ENCODE results near the gene PGM1. TPM values are rescaled to one million over a fixed set of nuclear protein-coding genes. Genes with fewer than 3 reads are reported as not detected.
A peak's percentile ranks its signal among the peaks of the same experiment; 100 is the strongest.

Gene PGM1
- total and polyA plus RNA-seq, 2 of the 13 experiments (the other 11 are each of a cell fraction or from before 2014, with no cell fraction given): 51.6 to 105 TPM

DNA sequence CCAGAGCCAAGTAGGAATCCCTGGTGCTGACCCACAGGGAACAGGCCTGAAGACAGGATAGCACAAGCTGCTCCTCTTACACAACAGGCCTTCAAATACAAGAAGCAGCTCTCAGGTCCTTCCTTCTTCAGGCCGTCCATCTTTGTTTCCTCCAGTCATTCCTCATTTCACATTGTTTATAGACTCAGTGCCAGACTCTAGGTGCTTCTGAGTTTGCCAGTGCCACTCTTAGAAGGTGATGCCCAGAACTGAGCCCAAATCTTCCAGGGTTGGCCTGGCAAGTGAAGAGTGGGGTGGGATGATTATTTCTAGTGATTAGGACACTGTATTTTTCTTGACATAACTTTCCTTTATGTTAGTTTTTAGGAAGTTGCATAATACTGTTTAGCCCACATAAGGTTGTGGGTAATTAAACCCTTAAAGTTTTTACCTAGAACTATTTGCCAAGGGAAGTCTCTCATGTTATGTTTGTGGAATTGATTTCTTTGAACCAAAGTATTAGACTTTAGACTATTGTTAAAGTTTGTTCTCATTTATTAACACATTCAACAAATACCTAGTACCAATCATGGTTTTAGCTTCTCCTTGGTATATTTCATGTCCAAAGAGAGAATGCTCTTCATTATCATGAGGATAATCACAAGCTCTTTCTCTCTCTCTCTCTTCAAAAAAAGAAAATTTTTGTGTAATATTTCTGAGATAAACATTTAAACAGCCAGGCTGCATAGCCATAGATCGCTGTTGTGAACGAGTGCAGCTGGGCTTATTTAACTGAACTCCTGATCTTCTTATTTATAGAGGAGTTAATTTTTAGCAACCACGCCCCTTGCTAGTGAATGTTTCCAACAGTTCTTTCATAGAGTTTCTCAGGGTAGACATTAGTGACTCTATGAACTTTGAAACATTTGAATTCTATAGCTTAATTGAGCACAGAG lies 47.7 kb downstream of the PGM1 start (continued):
- TF ChIP-seq, protein P1, sequence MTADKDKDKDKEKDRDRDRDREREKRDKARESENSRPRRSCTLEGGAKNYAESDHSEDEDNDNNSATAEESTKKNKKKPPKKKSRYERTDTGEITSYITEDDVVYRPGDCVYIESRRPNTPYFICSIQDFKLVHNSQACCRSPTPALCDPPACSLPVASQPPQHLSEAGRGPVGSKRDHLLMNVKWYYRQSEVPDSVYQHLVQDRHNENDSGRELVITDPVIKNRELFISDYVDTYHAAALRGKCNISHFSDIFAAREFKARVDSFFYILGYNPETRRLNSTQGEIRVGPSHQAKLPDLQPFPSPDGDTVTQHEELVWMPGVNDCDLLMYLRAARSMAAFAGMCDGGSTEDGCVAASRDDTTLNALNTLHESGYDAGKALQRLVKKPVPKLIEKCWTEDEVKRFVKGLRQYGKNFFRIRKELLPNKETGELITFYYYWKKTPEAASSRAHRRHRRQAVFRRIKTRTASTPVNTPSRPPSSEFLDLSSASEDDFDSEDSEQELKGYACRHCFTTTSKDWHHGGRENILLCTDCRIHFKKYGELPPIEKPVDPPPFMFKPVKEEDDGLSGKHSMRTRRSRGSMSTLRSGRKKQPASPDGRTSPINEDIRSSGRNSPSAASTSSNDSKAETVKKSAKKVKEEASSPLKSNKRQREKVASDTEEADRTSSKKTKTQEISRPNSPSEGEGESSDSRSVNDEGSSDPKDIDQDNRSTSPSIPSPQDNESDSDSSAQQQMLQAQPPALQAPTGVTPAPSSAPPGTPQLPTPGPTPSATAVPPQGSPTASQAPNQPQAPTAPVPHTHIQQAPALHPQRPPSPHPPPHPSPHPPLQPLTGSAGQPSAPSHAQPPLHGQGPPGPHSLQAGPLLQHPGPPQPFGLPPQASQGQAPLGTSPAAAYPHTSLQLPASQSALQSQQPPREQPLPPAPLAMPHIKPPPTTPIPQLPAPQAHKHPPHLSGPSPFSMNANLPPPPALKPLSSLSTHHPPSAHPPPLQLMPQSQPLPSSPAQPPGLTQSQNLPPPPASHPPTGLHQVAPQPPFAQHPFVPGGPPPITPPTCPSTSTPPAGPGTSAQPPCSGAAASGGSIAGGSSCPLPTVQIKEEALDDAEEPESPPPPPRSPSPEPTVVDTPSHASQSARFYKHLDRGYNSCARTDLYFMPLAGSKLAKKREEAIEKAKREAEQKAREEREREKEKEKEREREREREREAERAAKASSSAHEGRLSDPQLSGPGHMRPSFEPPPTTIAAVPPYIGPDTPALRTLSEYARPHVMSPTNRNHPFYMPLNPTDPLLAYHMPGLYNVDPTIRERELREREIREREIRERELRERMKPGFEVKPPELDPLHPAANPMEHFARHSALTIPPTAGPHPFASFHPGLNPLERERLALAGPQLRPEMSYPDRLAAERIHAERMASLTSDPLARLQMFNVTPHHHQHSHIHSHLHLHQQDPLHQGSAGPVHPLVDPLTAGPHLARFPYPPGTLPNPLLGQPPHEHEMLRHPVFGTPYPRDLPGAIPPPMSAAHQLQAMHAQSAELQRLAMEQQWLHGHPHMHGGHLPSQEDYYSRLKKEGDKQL (CRISPR knock-in tag; IDR thresholded peaks at IDR 0.05; ENCODE audit: low read depth): peak; percentile 66
- no peak for TF ChIP-seq FOXM1 (CRISPR knock-in tag; IDR thresholded peaks at IDR 0.05)
- no peak for TF ChIP-seq HNRNPL (IDR thresholded peaks at IDR 0.05; ENCODE audit: low read depth, low read length)
- no peak for TF ChIP-seq ZNF292 (CRISPR knock-in tag; IDR thresholded peaks at IDR 0.05; ENCODE audit: borderline replicate concordance, low read depth)
- no peak for TF ChIP-seq ZNF180 (CRISPR knock-in tag; IDR thresholded peaks at IDR 0.05; ENCODE audit: borderline replicate concordance, low read depth)
- TF ChIP-seq ADNP (CRISPR knock-in tag; IDR thresholded peaks at IDR 0.05): no peak
- TF ChIP-seq ZNF557 (CRISPR knock-in tag; IDR thresholded peaks at IDR 0.05): no peak
- TF ChIP-seq RAD21 (CRISPR knock-in tag; IDR thresholded peaks at IDR 0.05): peak; percentile 7; the same call in 1 of the 2 replicates
- no peak; the same call in 1 of the 2 replicates for TF ChIP-seq POGZ (CRISPR knock-in tag; IDR thresholded peaks at IDR 0.05)
- no peak for TF ChIP-seq U2AF1 (optimal IDR thresholded peaks at IDR 0.05; ENCODE audit: low read depth, low read length)
- no peak for TF ChIP-seq PCBP2 (optimal IDR thresholded peaks at IDR 0.05; ENCODE audit: low read depth, low read length, poor library complexity, severe bottlenecking)
- TF ChIP-seq ZNF20 (CRISPR knock-in tag; IDR thresholded peaks at IDR 0.05): no peak
- TF ChIP-seq ZNF547 (CRISPR knock-in tag; IDR thresholded peaks at IDR 0.05): no peak
- no peak for TF ChIP-seq FOXC1 (CRISPR knock-in tag; IDR thresholded peaks at IDR 0.05; ENCODE audit: borderline replicate concordance)
- no peak for TF ChIP-seq ZNF136 (CRISPR knock-in tag; IDR thresholded peaks at IDR 0.05; ENCODE audit: low read depth)
- peak; percentile 65 for TF ChIP-seq SOX5 (CRISPR knock-in tag; IDR thresholded peaks at IDR 0.05; ENCODE audit: borderline replicate concordance)
- peak; percentile 81 for TF ChIP-seq BCL6 (CRISPR knock-in tag; IDR thresholded peaks at IDR 0.05)
- no peak for TF ChIP-seq MAX (IDR thresholded peaks at IDR 0.05)
- TF ChIP-seq ZNF546 (CRISPR knock-in tag; conservative IDR thresholded peaks at IDR 0.05): no peak
- TF ChIP-seq ZNF496 (CRISPR knock-in tag; IDR thresholded peaks at IDR 0.05; ENCODE audit: insufficient replicate concordance): no peak
- TF ChIP-seq SRSF1 (optimal IDR thresholded peaks at IDR 0.05; ENCODE audit: low read depth, low read length): no peak
- no peak for TF ChIP-seq GZF1 (CRISPR knock-in tag; IDR thresholded peaks at IDR 0.05)
- TF ChIP-seq ZMYM2 (CRISPR knock-in tag; IDR thresholded peaks at IDR 0.05): no peak
- no peak for TF ChIP-seq HNRNPK (IDR thresholded peaks at IDR 0.05; ENCODE audit: low read depth, low read length, poor library complexity, severe bottlenecking)
- TF ChIP-seq NFIC (IDR thresholded peaks at IDR 0.05; ENCODE audit: low read length): peak; percentile 95
- no peak for TF ChIP-seq CREBL2 (CRISPR knock-in tag; IDR thresholded peaks at IDR 0.05; ENCODE audit: borderline replicate concordance)

Measured in HepG2 (cell line).